Bronchial epithelial cell (primary cell): Measurements from ENCODE around the gene MAPKAPK2. TPM values are rescaled to one million over a fixed set of nuclear protein-coding genes. Genes with fewer than 3 reads are reported as not detected.

Source experiments
- DNase-seq: peaks from one replicate; pipeline ENCODE4 v3.0.0-alpha.2; 2010; ENCODE audit warnings: low read depth
- FAIRE-seq: peaks from 2 replicates; lab custom pipeline; 2011; peaks lifted over from hg19 to GRCh38; lab: Jason Lieb, UNC
- H3K27me3 ChIP-seq: 2 replicates; pipeline ENCODE4 v1.5.1; 2011; ENCODE audit warnings: low read length; ENCODE audit not compliant: control insufficient read depth, insufficient read depth
- H3K36me3 ChIP-seq: 2 replicates; pipeline ENCODE4 v1.5.1; 2011; ENCODE audit warnings: low read length; ENCODE audit not compliant: control insufficient read depth, insufficient read depth
- H3K4me3 ChIP-seq: 2 replicates; pipeline ENCODE4 v1.5.1; 2011; ENCODE audit warnings: mild to moderate bottlenecking, low read depth, low read length, control low read depth
- CTCF ChIP-seq: IDR thresholded peaks from 2 replicates; pipeline ENCODE4 v1.5.1; 2011; ENCODE audit warnings: mild to moderate bottlenecking, moderate library complexity, low read length, control low read depth, inconsistent platforms; ENCODE audit not compliant: insufficient read depth, severe bottlenecking
- total RNA-seq: library from RNA; depleted of rRNA; stranded (reverse); fragments of >200 nt; gene quantifications from 2 replicates; pipeline ENCODE4 v1.2.1, GENCODE V29; 2014

MAPKAPK2 gene
- total RNA-seq, 1 donor from 2014 or later, result 23.2 TPM

- no peak overlapping the region for H3K4me3 ChIP-seq
- no peak for TF ChIP-seq CTCF
- DNase-seq (peak; percentile 28), FAIRE-seq (no peak)
- peaks cover 10% of the 10 kb centered on the region for H3K27me3 ChIP-seq
- no peaks in the 10 kb centered on the region for H3K36me3 ChIP-seq
Measured at GRCh38 chr1:206766251-206766856, 81.6 kb downstream of the MAPKAPK2 start.

- Histone ChIP-seq H3K36me3 (no peaks in the 10 kb centered on the region), H3K4me3 (no peak overlapping the region), H3K27me3 (peaks cover 13% of the 10 kb centered on the region)
- DNase-seq, result no peak
- FAIRE-seq, result no peak
- TF ChIP-seq CTCF, result no peak
Measured at GRCh38 chr1:206768472-206769303, 84.0 kb downstream of the MAPKAPK2 start.

- H3K4me3 ChIP-seq, result no peak overlapping the region
- H3K27me3 ChIP-seq, result peaks cover 16% of the 10 kb centered on the region
- DNase-seq, result no peak
- TF ChIP-seq CTCF, result no peak
- no peaks in the 10 kb centered on the region for H3K36me3 ChIP-seq
- FAIRE-seq, result no peak
Measured at GRCh38 chr1:206769304-206769731, 84.6 kb downstream of the MAPKAPK2 start.

- Histone ChIP-seq H3K27me3 (peaks cover 19% of the 10 kb centered on the region), H3K4me3 (no peak within 1 kb of the TSS), H3K36me3 (no peaks in the 10 kb centered on the region)
- DNase-seq (peak; percentile 67), FAIRE-seq (no peak)
- no peak for TF ChIP-seq CTCF
Measured at GRCh38 chr1:206770531-206771337, 86.0 kb downstream of the MAPKAPK2 start, which contains the start of gene IL19. IL19 (plus strand) TSS chr1:206770773; CDS start chr1:206836663, 65,890 bp downstream.

GRCh38 chr1:206771338-206771692 lies 86.6 kb downstream of the MAPKAPK2 start:
- Histone ChIP-seq H3K27me3 (peaks cover 15% of the 10 kb centered on the region), H3K4me3 (no peak overlapping the region), H3K36me3 (no peaks in the 10 kb centered on the region)
- no peak for FAIRE-seq
- TF ChIP-seq CTCF, result no peak
- no peak for DNase-seq
